ENCODE measurements around the gene ERCC1. TPM values are rescaled to one million over a fixed set of nuclear protein-coding genes. Genes with fewer than 3 reads are reported as not detected.

Gene ERCC1
- total and polyA plus RNA-seq, 2 of the 13 experiments (the other 11 are each of a cell fraction or from before 2014, with no cell fraction given), result 40.0 to 66.4 TPM

- TF ChIP-seq ZNF556 (CRISPR knock-in tag; IDR thresholded peaks at IDR 0.05; ENCODE audit: borderline replicate concordance) (no peak), ZNF414 (CRISPR knock-in tag; IDR thresholded peaks at IDR 0.05) (peak; percentile 9; the same call in 1 of the 2 replicates), DNMT1 (CRISPR knock-in tag; IDR thresholded peaks at IDR 0.05) (no peak), KDM4B (CRISPR knock-in tag; IDR thresholded peaks at IDR 0.05) (no peak), MLXIP (CRISPR knock-in tag; IDR thresholded peaks at IDR 0.05; ENCODE audit: borderline replicate concordance) (no peak), FOXK1 (CRISPR knock-in tag; IDR thresholded peaks at IDR 0.05; ENCODE audit: borderline replicate concordance, low read depth) (peak; percentile 68; the same call in 1 of the 2 replicates), JARID2 (CRISPR knock-in tag; IDR thresholded peaks at IDR 0.05; ENCODE audit: insufficient replicate concordance) (no peak), RFX3 (CRISPR knock-in tag; IDR thresholded peaks at IDR 0.05) (no peak), HNRNPK (IDR thresholded peaks at IDR 0.05; ENCODE audit: low read depth, low read length, poor library complexity, severe bottlenecking) (peak; percentile 66), NBN (conservative IDR thresholded peaks at IDR 0.05) (no peak), ZBTB42 (CRISPR knock-in tag; IDR thresholded peaks at IDR 0.05) (no peak), PHF20 (CRISPR knock-in tag; IDR thresholded peaks at IDR 0.05) (peak; percentile 54; the same call in 1 of the 2 replicates), PRMT3 (CRISPR knock-in tag; IDR thresholded peaks at IDR 0.05; ENCODE audit: borderline replicate concordance, low read depth) (no peak), ZNF205 (CRISPR knock-in tag; IDR thresholded peaks at IDR 0.05) (no peak), HBP1 (CRISPR knock-in tag; IDR thresholded peaks at IDR 0.05; ENCODE audit: low read depth) (no peak), PREB (CRISPR knock-in tag; IDR thresholded peaks at IDR 0.05) (no peak), ZNF276 (CRISPR knock-in tag; IDR thresholded peaks at IDR 0.05; ENCODE audit: low read depth) (no peak), ZNF597 (CRISPR knock-in tag; IDR thresholded peaks at IDR 0.05) (no peak), ATF1 (CRISPR knock-in tag; IDR thresholded peaks at IDR 0.05) (peak; percentile 64), NFKB2 (CRISPR knock-in tag; IDR thresholded peaks at IDR 0.05; ENCODE audit: borderline replicate concordance) (0 out of 2 replicates have a peak, but pooled peaks have one; percentile 8)
Measured at GRCh38 chr19:45370410-45371204, 53.1 kb downstream of the ERCC1 start, which contains the start of gene ERCC2 (continued).
